Measurements from ENCODE around the gene POLD4. TPM values are rescaled to one million over a fixed set of nuclear protein-coding genes. Genes with fewer than 3 reads are reported as not detected.

The POLD4 gene
- total and polyA plus RNA-seq, 2 of the 13 experiments (the other 11 are each of a cell fraction or from before 2014, with no cell fraction given), result 10.5 to 27.4 TPM

GRCh38 chr11:67391304-67392182, 38.2 kb upstream of the POLD4 start, which contains the start of gene RAD9A (continued):
- TF ChIP-seq TRIM24 (CRISPR knock-in tag; IDR thresholded peaks at IDR 0.05) (0 out of 2 replicates have a peak, but pooled peaks have one; percentile 30), ZNF552 (CRISPR knock-in tag; IDR thresholded peaks at IDR 0.05; ENCODE audit: borderline replicate concordance) (peak; percentile 89), ZNF251 (CRISPR knock-in tag; IDR thresholded peaks at IDR 0.05) (no peak), RFX3 (CRISPR knock-in tag; IDR thresholded peaks at IDR 0.05) (no peak), GTF2F1 (IDR thresholded peaks at IDR 0.05; ENCODE audit: low read length) (0 out of 2 replicates have a peak, but pooled peaks have one; percentile 72), ZNF629 (CRISPR knock-in tag; conservative IDR thresholded peaks at IDR 0.05) (0 out of 2 replicates have a peak, but pooled peaks have one; percentile 12), GZF1 (CRISPR knock-in tag; IDR thresholded peaks at IDR 0.05) (peak; percentile 33; the same call in 1 of the 2 replicates), MLX (CRISPR knock-in tag; IDR thresholded peaks at IDR 0.05) (peak; percentile 92), FOXO4 (CRISPR knock-in tag; conservative IDR thresholded peaks at IDR 0.05) (no peak), RELA (CRISPR knock-in tag; IDR thresholded peaks at IDR 0.05) (0 out of 2 replicates have a peak, but pooled peaks have one; percentile 71), ZNF335 (CRISPR knock-in tag; IDR thresholded peaks at IDR 0.05) (0 out of 2 replicates have a peak, but pooled peaks have one; percentile 19), ZNF800 (CRISPR knock-in tag; IDR thresholded peaks at IDR 0.05) (no peak), ZNF570 (CRISPR knock-in tag; IDR thresholded peaks at IDR 0.05; ENCODE audit: borderline replicate concordance) (peak; percentile 71; the same call in 1 of the 2 replicates), ATM (IDR thresholded peaks at IDR 0.05; ENCODE audit: borderline replicate concordance) (no peak), ZNF567 (CRISPR knock-in tag; IDR thresholded peaks at IDR 0.05; ENCODE audit: borderline replicate concordance) (no peak)
- TF ChIP-seq, protein P1, sequence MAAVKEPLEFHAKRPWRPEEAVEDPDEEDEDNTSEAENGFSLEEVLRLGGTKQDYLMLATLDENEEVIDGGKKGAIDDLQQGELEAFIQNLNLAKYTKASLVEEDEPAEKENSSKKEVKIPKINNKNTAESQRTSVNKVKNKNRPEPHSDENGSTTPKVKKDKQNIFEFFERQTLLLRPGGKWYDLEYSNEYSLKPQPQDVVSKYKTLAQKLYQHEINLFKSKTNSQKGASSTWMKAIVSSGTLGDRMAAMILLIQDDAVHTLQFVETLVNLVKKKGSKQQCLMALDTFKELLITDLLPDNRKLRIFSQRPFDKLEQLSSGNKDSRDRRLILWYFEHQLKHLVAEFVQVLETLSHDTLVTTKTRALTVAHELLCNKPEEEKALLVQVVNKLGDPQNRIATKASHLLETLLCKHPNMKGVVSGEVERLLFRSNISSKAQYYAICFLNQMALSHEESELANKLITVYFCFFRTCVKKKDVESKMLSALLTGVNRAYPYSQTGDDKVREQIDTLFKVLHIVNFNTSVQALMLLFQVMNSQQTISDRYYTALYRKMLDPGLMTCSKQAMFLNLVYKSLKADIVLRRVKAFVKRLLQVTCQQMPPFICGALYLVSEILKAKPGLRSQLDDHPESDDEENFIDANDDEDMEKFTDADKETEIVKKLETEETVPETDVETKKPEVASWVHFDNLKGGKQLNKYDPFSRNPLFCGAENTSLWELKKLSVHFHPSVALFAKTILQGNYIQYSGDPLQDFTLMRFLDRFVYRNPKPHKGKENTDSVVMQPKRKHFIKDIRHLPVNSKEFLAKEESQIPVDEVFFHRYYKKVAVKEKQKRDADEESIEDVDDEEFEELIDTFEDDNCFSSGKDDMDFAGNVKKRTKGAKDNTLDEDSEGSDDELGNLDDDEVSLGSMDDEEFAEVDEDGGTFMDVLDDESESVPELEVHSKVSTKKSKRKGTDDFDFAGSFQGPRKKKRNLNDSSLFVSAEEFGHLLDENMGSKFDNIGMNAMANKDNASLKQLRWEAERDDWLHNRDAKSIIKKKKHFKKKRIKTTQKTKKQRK (IDR thresholded peaks at IDR 0.05; ENCODE audit: low read length), result no peak
- TF ChIP-seq, protein P2, sequence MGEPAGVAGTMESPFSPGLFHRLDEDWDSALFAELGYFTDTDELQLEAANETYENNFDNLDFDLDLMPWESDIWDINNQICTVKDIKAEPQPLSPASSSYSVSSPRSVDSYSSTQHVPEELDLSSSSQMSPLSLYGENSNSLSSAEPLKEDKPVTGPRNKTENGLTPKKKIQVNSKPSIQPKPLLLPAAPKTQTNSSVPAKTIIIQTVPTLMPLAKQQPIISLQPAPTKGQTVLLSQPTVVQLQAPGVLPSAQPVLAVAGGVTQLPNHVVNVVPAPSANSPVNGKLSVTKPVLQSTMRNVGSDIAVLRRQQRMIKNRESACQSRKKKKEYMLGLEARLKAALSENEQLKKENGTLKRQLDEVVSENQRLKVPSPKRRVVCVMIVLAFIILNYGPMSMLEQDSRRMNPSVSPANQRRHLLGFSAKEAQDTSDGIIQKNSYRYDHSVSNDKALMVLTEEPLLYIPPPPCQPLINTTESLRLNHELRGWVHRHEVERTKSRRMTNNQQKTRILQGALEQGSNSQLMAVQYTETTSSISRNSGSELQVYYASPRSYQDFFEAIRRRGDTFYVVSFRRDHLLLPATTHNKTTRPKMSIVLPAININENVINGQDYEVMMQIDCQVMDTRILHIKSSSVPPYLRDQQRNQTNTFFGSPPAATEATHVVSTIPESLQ (CRISPR knock-in tag; conservative IDR thresholded peaks at IDR 0.05), result peak; percentile 90; the same call in 1 of the 2 replicates
